Activated CD4-positive, alpha-beta T cell treated with anti-CD3 and anti-CD28 coated beads for 24 hours (primary cell): Measurements from ENCODE around the gene UPF3A.
"Not testable (repeated sequence)": the region's sequence is repeated elsewhere in the genome, so short reads cannot be mapped to it uniquely, and the experiment has no call there.

Experiments used
- DNase-seq, 2 donors: peaks; one replicate each; pipeline ENCODE4 v3.0.0-alpha.2; 2020; ENCODE audit warnings: low read depth in 2 of 2

UPF3A gene

GRCh38 chr13:114304346-114305034 is 23.1 kb downstream of the UPF3A start:
- DNase-seq, result no peak

DNA sequence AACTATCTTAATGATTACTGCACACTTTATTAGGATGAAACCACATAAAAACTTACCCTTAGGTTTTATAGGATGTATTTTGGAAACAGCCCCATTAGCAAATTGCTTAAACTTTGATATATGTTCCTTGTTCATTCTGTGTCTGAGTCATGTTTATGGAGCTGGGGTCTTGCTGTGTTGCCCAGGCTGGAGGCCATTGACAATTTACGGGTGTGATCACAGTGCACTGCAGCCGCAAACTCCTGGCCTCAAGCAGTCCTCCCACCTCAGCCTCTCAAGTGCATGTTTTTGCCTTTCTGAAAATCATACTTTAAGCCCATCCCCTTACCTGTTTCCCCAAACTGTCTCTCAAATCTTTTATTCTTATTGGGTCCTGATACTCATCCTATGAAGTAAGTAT is 27.7 kb downstream of the UPF3A start:
- DNase-seq, result no peak

- DNase-seq, result no peak
These were observed 28.5 kb downstream of the UPF3A start for GRCh38 chr13:114309806-114310410.

DNA sequence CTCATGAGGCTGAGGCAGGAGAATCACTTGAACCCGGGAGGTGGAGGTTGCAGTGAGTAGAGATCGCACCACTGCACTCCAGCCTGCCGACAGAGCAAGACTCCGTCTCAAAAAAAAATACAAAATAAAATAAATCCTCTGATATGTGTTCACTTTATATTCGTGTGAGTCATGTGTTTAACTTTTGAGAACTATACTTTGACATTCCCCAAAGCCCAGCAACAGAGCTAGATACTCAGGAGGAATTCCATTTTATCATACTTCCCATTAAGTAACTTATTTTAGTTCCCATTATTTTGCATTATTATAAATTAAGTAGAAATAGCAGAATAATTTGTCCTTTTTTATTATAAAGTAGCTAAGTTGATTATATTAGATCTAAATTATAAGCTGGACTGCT is 29.6 kb downstream of the UPF3A start:
- DNase-seq, result no peak

DNA sequence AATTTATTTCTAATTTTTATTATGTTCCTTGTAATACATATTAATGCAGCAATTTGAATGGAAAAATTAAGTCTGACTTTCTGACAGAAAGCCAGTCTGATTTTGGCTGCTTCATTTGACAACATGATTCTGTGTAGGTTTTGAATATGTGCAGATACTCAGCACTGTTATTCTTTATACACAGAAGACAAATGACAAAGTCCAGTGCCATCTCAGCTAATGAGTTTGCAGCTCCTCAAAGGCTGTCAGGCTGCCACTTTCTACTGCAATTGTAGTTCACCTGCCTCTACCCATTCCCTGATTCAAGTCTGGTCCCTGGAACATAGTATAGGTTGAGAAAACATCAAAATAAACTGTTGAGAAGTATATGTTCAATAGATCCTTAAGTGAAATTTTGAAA is 30.0 kb downstream of the UPF3A start:
- no peak for DNase-seq

DNA sequence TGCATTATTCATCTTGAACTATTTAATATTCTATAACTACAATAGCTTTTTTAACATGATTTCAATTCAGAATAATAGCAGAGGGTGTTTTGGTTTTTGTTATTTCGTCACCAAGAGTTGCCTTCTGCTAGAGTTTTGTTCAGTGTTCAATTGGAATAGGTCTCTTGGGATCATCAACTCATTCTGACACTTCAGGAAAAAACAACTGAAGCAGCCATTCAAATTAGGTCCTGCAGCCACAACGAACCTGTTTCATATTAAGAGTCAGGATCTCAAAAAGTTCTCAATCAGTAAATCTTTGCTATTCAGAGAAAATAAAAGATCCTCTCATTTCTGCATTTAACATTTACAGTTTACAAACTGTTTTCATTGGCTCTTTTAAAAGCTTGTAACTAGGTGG is 30.5 kb downstream of the UPF3A start:
- no peak for DNase-seq

DNA sequence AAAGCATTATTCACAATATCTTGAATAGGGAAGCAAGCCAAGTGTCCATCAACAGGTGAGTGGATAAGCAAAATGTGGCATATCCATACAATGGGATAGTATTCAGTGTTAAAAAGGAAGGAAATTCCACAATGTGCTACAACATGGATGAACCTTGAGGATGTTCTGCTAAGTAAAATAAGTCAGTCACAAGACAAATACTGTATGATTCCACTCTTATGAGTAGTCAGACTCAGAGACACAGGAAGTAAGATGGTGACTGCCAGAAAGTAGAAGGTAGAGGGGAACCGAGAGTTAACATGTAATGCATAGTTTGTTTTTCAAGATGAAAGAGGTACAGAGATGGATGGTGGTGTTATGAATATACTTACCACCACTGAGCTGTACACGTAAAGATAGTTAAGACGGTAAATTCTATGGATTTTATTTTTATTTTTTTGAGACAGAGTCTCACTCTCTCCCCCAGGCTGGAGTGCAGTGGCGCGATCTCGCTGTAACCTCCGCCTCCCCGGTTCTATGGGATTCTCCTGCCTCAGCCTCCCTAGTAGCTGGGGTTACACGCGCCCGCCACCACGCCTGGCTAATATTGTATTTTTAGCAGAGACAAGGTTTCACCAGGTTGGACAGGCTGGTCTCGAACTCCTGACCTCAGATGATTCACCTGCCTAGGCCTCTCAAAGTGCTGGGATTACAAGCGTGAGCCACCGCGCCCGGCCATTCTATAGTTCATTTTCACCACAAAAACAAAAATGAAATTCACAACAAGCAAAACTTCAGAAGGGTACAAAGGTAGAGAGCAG is 31.9 kb downstream of the UPF3A start:
- peak; percentile 15 to 36 for DNase-seq

GRCh38 chr13:114314074-114314912 is 32.9 kb downstream of the UPF3A start, which contains the start of gene CHAMP1:
TSS of gene CHAMP1 (plus strand) at chr13:114314503. CDS start at chr13:114323843, 9,340 bp downstream.
- DNase-seq, result peak; percentile 89 to 90

DNA sequence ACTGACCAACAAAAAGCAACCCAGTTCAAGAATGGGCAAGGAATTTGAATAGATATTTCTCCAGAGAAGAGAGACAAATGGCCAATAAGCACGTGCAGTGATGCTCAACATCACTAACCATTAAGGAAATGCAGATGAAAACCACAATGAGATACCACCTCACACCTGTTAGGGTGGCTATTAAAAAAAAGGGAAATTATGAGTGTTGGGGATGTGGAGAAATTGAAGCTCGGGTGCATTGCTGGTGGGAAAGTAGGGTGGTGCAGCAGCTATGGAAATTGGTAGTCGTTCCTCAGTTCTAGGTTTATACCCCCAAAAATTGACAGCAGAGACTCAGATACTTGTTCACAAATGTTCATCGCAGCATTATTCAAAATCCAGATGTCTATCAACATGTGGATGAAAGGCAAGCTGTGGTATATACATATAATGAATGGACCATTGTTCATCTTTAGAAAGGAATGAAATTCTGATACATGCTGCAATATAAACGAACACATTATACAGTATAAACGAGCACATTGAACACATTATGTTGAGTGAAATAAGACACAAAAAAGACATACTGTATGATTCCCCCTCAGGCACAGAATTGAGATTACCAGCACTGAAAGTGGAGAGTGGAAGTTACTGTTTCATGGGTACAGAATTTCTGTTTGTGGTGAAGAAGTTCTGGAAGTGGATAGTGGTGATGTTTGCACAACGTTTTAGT is 33.8 kb downstream of the UPF3A start:
- no peak for DNase-seq

GRCh38 chr13:114318624-114319023 is 37.2 kb downstream of the UPF3A start:
- no peak for DNase-seq

DNA sequence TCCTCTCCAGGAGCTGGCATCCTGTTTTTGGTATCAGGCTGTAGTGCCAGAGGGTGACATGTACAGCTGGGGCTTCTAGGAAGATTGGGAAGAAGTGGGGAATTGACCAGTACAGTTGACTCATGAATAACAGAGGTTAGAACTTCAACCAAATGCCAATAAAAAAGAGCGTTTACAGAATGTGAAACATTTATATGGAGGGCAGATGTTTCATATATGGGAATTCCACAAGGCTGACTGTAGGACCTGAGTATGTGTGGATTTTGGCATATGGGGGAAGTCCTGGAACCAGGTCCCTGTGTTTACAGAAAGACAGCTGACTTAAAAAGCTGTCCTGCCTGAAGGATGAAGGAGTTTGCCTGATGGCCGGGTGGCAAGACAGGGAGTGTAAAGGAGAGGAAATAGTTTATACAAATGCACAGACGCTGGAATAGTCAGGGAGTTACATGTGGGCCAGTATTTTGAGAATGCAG is 38.1 kb downstream of the UPF3A start:
- DNase-seq, result no peak

DNA sequence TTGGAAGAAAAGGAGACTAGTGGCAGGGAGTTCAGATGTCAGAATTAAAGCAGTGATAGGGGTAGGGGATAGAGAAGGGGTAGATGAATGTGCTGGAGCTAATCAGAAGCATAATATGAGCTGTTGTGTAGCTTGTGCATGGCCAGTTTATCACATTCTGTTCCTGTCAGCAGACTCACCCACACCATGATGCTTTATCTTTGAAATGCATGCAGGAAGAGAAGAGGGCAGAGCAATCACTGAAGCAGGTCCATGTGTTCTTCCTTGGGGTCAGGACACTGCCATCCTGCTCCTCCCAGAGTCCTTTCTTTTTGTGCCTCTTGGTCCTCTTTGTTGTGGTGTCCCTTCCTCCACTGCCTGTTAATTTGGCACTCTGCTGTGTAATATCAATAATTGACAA is 38.7 kb downstream of the UPF3A start:
- no peak for DNase-seq

DNA sequence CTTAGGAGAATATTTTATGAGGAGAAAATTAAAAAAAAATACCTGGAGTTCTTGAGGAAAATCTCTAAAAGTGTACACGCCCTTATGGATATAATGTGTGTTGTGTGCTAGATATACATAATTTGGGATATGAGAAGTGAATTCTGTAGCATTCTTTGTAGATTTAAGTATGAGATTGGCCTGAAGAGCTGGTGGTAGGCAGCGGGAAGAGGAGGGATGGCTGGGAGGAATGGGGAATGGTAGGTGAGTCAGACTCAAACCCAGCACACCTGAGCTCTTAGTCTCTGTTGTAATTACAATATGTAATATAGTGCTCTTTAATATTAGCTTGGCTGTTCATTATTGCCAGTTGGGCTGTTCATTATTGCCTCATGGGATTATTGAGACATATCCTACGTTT is 39.9 kb downstream of the UPF3A start:
- no peak for DNase-seq

DNA sequence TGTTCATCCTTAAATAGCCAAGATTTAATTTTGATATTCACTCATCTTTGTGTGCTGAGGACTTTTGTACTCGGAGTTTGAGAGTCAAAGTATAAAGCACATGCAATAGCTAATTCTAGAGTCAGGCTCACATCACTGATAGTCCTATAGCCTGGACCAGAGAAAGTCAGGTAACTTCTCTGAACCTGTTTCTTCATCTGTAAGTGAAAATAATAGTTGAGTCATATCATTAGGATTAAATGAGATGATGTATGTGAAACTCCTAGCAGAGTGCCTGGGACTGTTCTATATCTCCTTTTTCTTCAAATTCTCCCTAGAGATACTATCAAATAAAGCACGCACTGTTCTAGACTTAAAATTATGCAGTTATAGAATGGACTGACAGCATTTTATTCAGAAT is 41.9 kb downstream of the UPF3A start:
- DNase-seq, result no peak

- DNase-seq, result no peak
These were observed 42.9 kb downstream of the UPF3A start for GRCh38 chr13:114324334-114324733.

GRCh38 chr13:114325729-114326128 is 44.3 kb downstream of the UPF3A start:
- DNase-seq, result no peak

DNA sequence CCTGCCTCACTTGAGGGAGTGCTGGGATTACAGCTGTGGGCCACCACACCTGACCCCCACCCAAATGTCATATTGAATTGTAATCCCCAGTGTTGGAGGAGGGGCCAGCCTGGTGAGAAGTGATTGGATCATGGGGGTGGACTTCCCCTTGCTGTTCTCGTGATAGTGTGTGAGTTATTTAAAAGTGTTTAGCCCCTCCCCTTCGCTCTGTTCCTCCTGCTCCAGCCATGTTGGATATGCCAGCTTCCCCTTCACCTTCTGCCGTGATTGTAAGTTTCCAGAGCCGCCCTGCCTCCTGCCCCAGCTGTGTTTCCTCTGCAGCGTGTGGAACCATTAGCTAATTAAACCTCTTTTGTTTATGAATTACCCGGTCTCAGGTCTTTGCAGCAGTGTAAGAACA is 46.6 kb downstream of the UPF3A start:
- DNase-seq, result no peak

DNA sequence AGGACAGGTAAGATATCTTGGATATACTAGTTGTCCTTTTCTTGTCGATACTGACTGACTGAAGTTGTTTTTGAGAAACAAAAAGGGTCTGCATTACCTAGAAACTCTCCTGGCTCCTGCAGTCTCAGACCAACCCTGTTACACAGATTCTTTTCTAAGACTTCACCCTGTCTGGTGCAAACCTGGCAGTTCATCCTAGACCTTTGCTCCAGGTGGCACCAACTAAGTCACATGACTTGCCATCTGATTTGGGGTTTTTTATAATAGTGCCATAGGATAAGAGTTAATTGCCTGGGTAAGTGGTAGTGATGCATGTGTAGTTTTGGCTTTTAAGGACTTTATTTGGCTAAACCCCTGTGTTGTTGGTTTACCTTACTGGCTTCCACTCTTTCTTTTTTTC is 47.2 kb downstream of the UPF3A start:
- no peak for DNase-seq

DNA sequence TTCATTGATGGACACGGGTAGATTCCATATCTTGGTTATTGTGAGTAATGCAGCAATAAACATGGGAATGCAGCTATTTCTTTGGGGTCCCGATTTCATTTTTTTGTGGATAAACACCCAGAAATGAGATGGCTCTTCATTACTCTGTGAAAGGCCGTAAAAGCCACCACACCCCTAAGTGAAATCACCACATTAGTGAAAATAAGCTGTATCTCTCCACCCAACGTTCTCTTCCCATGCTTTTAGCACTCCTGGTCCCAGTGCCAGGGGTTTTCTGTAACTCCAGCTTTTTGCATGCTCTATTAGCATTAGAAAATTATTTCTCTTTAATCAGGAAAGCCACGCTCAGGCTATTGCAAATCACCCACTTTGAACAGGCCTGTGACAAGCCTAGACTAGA is 48.7 kb downstream of the UPF3A start:
- no peak for DNase-seq

- DNase-seq, result not testable (repeated sequence)
These were observed 52.5 kb downstream of the UPF3A start for GRCh38 chr13:114333881-114334280.
